HepG2 (cell line): Measurements from ENCODE around the gene ADSS2. TPM values are rescaled to one million over a fixed set of nuclear protein-coding genes. Genes with fewer than 3 reads are reported as not detected.

Experiments
- ATAC-seq: fragments of 200-7000 bp; cut with Tn5 transposase; 3 replicates; pipeline ENCODE4 v1.9.1; 2020; ENCODE audit warnings: mild to moderate bottlenecking, moderate library complexity
- BruUV-seq: library from RNA; stranded (reverse); fragments of 400-500 nt; replicated peaks from 2 replicates; lab custom pipeline; 2021; lab: Mats Ljungman, UMichigan
- CTCF ChIA-PET: fragments of 300-600 bp; formaldehyde crosslinking; extraction: SDS; loops from one replicate; lab custom pipeline; 2021; ENCODE audit warnings: low total read pairs, inconsistent platforms, low intra/inter-chr PET ratio; lab: Yijun Ruan, JAX
- POLR2A ChIA-PET: fragments of 350-600 bp; sonication (Branson Sonifier 250); formaldehyde crosslinking; loops from one replicate; lab custom pipeline; 2020; ENCODE audit warnings: antibody characterized with exemption, inconsistent platforms; lab: Yijun Ruan, JAX
- DNase-seq: peaks from one replicate; pipeline ENCODE4 v3.0.0-alpha.2; 2015; ENCODE audit warnings: low spot score
- FAIRE-seq: peaks from 3 replicates; lab custom pipeline; 2011; peaks lifted over from hg19 to GRCh38; lab: Jason Lieb, UNC
- H2AFZ ChIP-seq: one replicate; pipeline ENCODE4 v1.6.1; 2011; ENCODE audit warnings: low read length, inconsistent platforms
- H3K27ac ChIP-seq: fragments of 300-600 bp; 3 replicates; pipeline ENCODE4 v1.8.0; 2011; ENCODE audit warnings: mixed run types, mild to moderate bottlenecking, mixed read lengths, low read length, inconsistent platforms; ENCODE audit not compliant: insufficient read depth; ENCODE audit errors: extremely low read length
- H3K27me3 ChIP-seq, 2 experiments: fragments of 200-600 bp in 1 of 2; 2 replicates in 1 of 2; 3 replicates in 1 of 2; pipeline versions ENCODE4 v1.6.0 to v1.8.0; 2011; ENCODE audit warnings: low read length in 2 of 2, mild to moderate bottlenecking in 2 of 2, moderate library complexity in 2 of 2, inconsistent platforms in 1 of 2; ENCODE audit not compliant: insufficient read depth in 2 of 2, control insufficient read depth in 1 of 2
- H3K36me3 ChIP-seq, 2 experiments: fragments of 200-600 bp in 1 of 2; replicated peaks in 1 of 2; 2 replicates in 1 of 2; 3 replicates in 1 of 2; pipeline versions ENCODE4 v1.5.1 to v1.8.0; 2011; ENCODE audit warnings: low read length in 2 of 2, inconsistent platforms in 1 of 2; ENCODE audit not compliant: insufficient read depth in 2 of 2, control insufficient read depth in 1 of 2
- H3K4me1 ChIP-seq: 2 replicates; pipeline ENCODE4 v1.5.1; 2012; ENCODE audit warnings: low read length, inconsistent platforms; ENCODE audit not compliant: insufficient read depth
- H3K4me2 ChIP-seq: 2 replicates; pipeline ENCODE4 v1.6.0; 2011; ENCODE audit warnings: low read depth, low read length, inconsistent platforms
- H3K4me3 ChIP-seq, 3 experiments: fragments of 200-600 bp in 1 of 3; sonication (generic), shearing (Covaris generic) in 1 of 3; replicated peaks in 1 of 3; 2 replicates each; pipeline ENCODE4 v1.5.1; 2011 to 2016; ENCODE audit warnings: low read length in 3 of 3, inconsistent platforms in 2 of 3, low read depth in 2 of 3, mild to moderate bottlenecking in 2 of 3, control low read depth in 1 of 3, mixed read lengths in 1 of 3; ENCODE audit not compliant: insufficient read depth in 1 of 3
- H3K79me2 ChIP-seq: one replicate; pipeline ENCODE4 v1.6.1; 2011; ENCODE audit warnings: low read length, inconsistent platforms; ENCODE audit not compliant: insufficient read depth
- H3K9ac ChIP-seq: 2 replicates; pipeline ENCODE4 v1.6.0; 2011; ENCODE audit warnings: mild to moderate bottlenecking, low read depth, low read length, inconsistent platforms; ENCODE audit not compliant: insufficient read depth
- H3K9me3 ChIP-seq: 2 replicates; pipeline ENCODE4 v1.5.1; 2012; ENCODE audit warnings: mild to moderate bottlenecking, low read length
- H4K20me1 ChIP-seq: 2 replicates; pipeline ENCODE4 v1.6.0; 2011; ENCODE audit warnings: inconsistent platforms, mild to moderate bottlenecking, low read length, moderate library complexity; ENCODE audit not compliant: insufficient read depth
- BATF2 ChIP-seq: sonication (generic); formaldehyde crosslinking; IDR thresholded peaks from 2 replicates; pipeline ENCODE4 v1.8.0; 2022; ENCODE audit warnings: mild to moderate bottlenecking, missing genetic modification reagents, moderate library complexity
- CERS6 ChIP-seq: sonication (generic); formaldehyde crosslinking; IDR thresholded peaks from 2 replicates; pipeline ENCODE4 v1.5.0; 2020; ENCODE audit warnings: missing genetic modification reagents
- CTCF ChIP-seq: sonication (generic); formaldehyde crosslinking; IDR thresholded peaks from 2 replicates; pipeline ENCODE4 v1.5.0; 2020; ENCODE audit warnings: mild to moderate bottlenecking, missing genetic modification reagents, moderate library complexity
- EHMT2 ChIP-seq: fragments of 200-600 bp; sonication (generic); IDR thresholded peaks from 2 replicates; pipeline ENCODE4 v1.7.0; 2017; ENCODE audit warnings: antibody characterized with exemption, low read depth, low read length, borderline replicate concordance
- FOXJ3 ChIP-seq: sonication (generic); formaldehyde crosslinking; IDR thresholded peaks from 2 replicates; pipeline ENCODE4 v1.4.0; 2020; ENCODE audit warnings: missing genetic modification reagents, mild to moderate bottlenecking, borderline replicate concordance
- GABPA ChIP-seq, 2 experiments: IDR thresholded peaks; 2 replicates each; pipeline ENCODE4 v1.6.1; 2011 to 2016; ENCODE audit warnings: low read depth in 2 of 2, low read length in 1 of 2, missing biosample characterization in 1 of 2, missing genetic modification characterization in 1 of 2
- NR2C2 ChIP-seq: sonication (generic); formaldehyde crosslinking; IDR thresholded peaks from 2 replicates; pipeline ENCODE4 v1.4.0; 2020; ENCODE audit warnings: missing genetic modification reagents, mild to moderate bottlenecking, moderate library complexity, borderline replicate concordance
- ZBTB46 ChIP-seq: sonication (generic); formaldehyde crosslinking; IDR thresholded peaks from 2 replicates; pipeline ENCODE4 v1.4.0; 2020; ENCODE audit warnings: mild to moderate bottlenecking, missing genetic modification reagents, borderline replicate concordance
- ZBTB49 ChIP-seq: sonication (generic); formaldehyde crosslinking; IDR thresholded peaks from 2 replicates; pipeline ENCODE4 v1.4.0; 2020; ENCODE audit warnings: missing genetic modification reagents, borderline replicate concordance
- ZMYM4 ChIP-seq: sonication (generic); formaldehyde crosslinking; IDR thresholded peaks from 2 replicates; pipeline ENCODE4 v1.8.1; 2023; ENCODE audit warnings: mild to moderate bottlenecking, missing genetic modification reagents
- ZNF607 ChIP-seq: sonication (generic); formaldehyde crosslinking; IDR thresholded peaks from 2 replicates; pipeline ENCODE4 v1.5.1; 2020; ENCODE audit warnings: missing genetic modification reagents, mild to moderate bottlenecking, borderline replicate concordance
- ZNF691 ChIP-seq: sonication (generic); formaldehyde crosslinking; IDR thresholded peaks from 2 replicates; pipeline ENCODE4 v1.4.0; 2020; ENCODE audit warnings: missing genetic modification reagents, low read depth, mild to moderate bottlenecking, borderline replicate concordance
- ZNF781 ChIP-seq: sonication (generic); formaldehyde crosslinking; IDR thresholded peaks from 2 replicates; pipeline ENCODE4 v1.5.1; 2020; ENCODE audit warnings: borderline replicate concordance, mild to moderate bottlenecking, missing genetic modification reagents; ENCODE audit errors: not compliant biosample characterization
- ZNF782 ChIP-seq: sonication (generic); formaldehyde crosslinking; IDR thresholded peaks from 2 replicates; pipeline ENCODE4 v1.4.0; 2020; ENCODE audit warnings: missing genetic modification reagents, mild to moderate bottlenecking, borderline replicate concordance
- WGBS: methylation state at CpG from one replicate; pipeline ENCODE4 v1.1.6; 2017; ENCODE audit warnings: low lambda C conversion rate; 5-methylcytosine and 5-hydroxymethylcytosine counted together
- in situ Hi-C: cut with HindIII; loops from 2 replicates; pipeline ENCODE4 v1.10.0; 2017; ENCODE audit warnings: low pct_unique_long_range_greater_than_20kb; ENCODE audit not compliant: extremely low pct_ligation_motif_present
- intact Hi-C: fragments of 100-400 bp; cut with micrococcal nuclease; formaldehyde crosslinking; loops from one replicate; pipeline ENCODE4 v1.10.0; 2022; ENCODE audit not compliant: unreplicated experiment
- polyA plus RNA-seq, 8 experiments: library from polyadenylated mRNA; depleted of rRNA in 3 of 8; stranded (reverse) in 7 of 8; unstranded in 1 of 8; fragments of >200 nt; fragmentation: Illumina TruSeq in 4 of 8; extraction: Trizol in 4 of 8; gene quantifications; 2 replicates each; pipeline versions ENCODE4 v1.2.1 to v1.2.3, GENCODE V29; 2011 to 2016; ENCODE audit warnings: low read depth in 4 of 8, missing spikeins in 1 of 8, mixed read lengths in 1 of 8; ENCODE audit not compliant: insufficient read depth in 1 of 8
- total RNA-seq, 5 experiments: library from RNA; depleted of rRNA; stranded (reverse); fragments of >200 nt; fragmentation: Illumina TruSeq; extraction: Trizol; gene quantifications; 2 replicates each; pipeline ENCODE4 v1.2.3, GENCODE V29; 2016; ENCODE audit warnings: low read depth in 1 of 5

ADSS2 gene
- total and polyA plus RNA-seq, 2 of the 13 experiments (the other 11 are each of a cell fraction or from before 2014, with no cell fraction given) = 15.1 to 43.4 TPM

- Histone ChIP-seq H3K4me3 (no peak overlapping the region), H3K27ac (no peak overlapping the region), H3K9me3 (no peaks in the 10 kb centered on the region), H3K4me1 (peaks cover 9% of the 10 kb centered on the region; the same call in 1 of the 2 replicates), H3K36me3 (no peaks in the 10 kb centered on the region), H3K79me2 (no peaks in the 10 kb centered on the region), H4K20me1 (no peaks in the 10 kb centered on the region), H2AFZ (no peak overlapping the region), H3K27me3 (no peaks in the 10 kb centered on the region), H3K9ac (no peak overlapping the region), H3K4me2 (no peak overlapping the region)
- POLR2A ChIA-PET = no interaction called here
- intact Hi-C loops (no loop called here), in situ Hi-C loops (no loop called here)
- CTCF ChIA-PET = no interaction called here
- WGBS = 53% methylated on average over 7 of the region's 7 CpGs
- no peak for DNase-seq
- BruUV-seq = no TSS peak
- TF ChIP-seq ZMYM4 (CRISPR knock-in tag) = no peak
- TF ChIP-seq ZBTB49 (CRISPR knock-in tag) = no peak
- no peak for TF ChIP-seq NR2C2 (CRISPR knock-in tag)
- no peak for TF ChIP-seq CTCF (CRISPR knock-in tag)
- TF ChIP-seq ZNF781 (CRISPR knock-in tag) = no peak
- no peak for TF ChIP-seq ZBTB46 (CRISPR knock-in tag)
- TF ChIP-seq BATF2 (CRISPR knock-in tag) = no peak
- TF ChIP-seq EHMT2 = no peak
- no peak for TF ChIP-seq ZNF691 (CRISPR knock-in tag)
- TF ChIP-seq FOXJ3 (CRISPR knock-in tag) = no peak
- TF ChIP-seq GABPA (IDR thresholded peaks at IDR 0.05; ENCODE audit: low read depth, low read length) = no peak
- no peak for TF ChIP-seq GABPA (CRISPR knock-in tag; IDR thresholded peaks at IDR 0.05; ENCODE audit: low read depth)
- TF ChIP-seq ZNF607 (CRISPR knock-in tag) = no peak
- no peak for TF ChIP-seq CERS6 (CRISPR knock-in tag)
- no peak for TF ChIP-seq ZNF782 (CRISPR knock-in tag)
- TF ChIP-seq, all 625 proteins: peak for 0
- no peak for FAIRE-seq
- no peak for ATAC-seq
These were observed 62.7 kb downstream of the ADSS2 start for GRCh38 chr1:244388961-244389360.
